Hepatocyte (in vitro differentiated cells): ENCODE measurements around the gene GPR39. TPM values are rescaled to one million over a fixed set of nuclear protein-coding genes. Genes with fewer than 3 reads are reported as not detected.

Source experiments
- DNase-seq: peaks from one replicate; pipeline ENCODE4 v3.0.0-alpha.2; 2016; ENCODE audit warnings: low spot score
- H2AFZ ChIP-seq: fragments of 200-600 bp; sonication (generic); 2 replicates; pipeline ENCODE4 v1.6.0; 2016; ENCODE audit warnings: antibody characterized with exemption, mild to moderate bottlenecking
- H3K27ac ChIP-seq: fragments of 200-600 bp; sonication (generic); 2 replicates; pipeline ENCODE4 v1.5.1; 2016; ENCODE audit warnings: mild to moderate bottlenecking
- H3K27me3 ChIP-seq: fragments of 200-600 bp; sonication (generic); 2 replicates; pipeline ENCODE4 v1.6.1; 2016
- H3K36me3 ChIP-seq: fragments of 200-600 bp; sonication (generic); replicated peaks from 2 replicates; pipeline ENCODE4 v1.5.1; 2016; ENCODE audit warnings: low read depth; ENCODE audit not compliant: insufficient read depth
- H3K4me1 ChIP-seq: fragments of 200-600 bp; sonication (generic); 2 replicates; pipeline ENCODE4 v1.5.1; 2016; ENCODE audit warnings: mild to moderate bottlenecking, moderate library complexity; ENCODE audit not compliant: insufficient read depth
- H3K4me2 ChIP-seq: fragments of 200-600 bp; sonication (generic); 2 replicates; pipeline ENCODE4 v1.6.0; 2016
- H3K4me3 ChIP-seq: fragments of 200-600 bp; sonication (generic); 2 replicates; pipeline ENCODE4 v1.5.1; 2016; ENCODE audit warnings: mild to moderate bottlenecking
- H3K79me2 ChIP-seq: fragments of 200-600 bp; sonication (generic); 2 replicates; pipeline ENCODE4 v1.6.0; 2017; ENCODE audit warnings: mild to moderate bottlenecking
- H3K9me2 ChIP-seq: fragments of 200-600 bp; sonication (generic); replicated peaks from 2 replicates; pipeline ENCODE4 v1.6.0; 2017; ENCODE audit warnings: mild to moderate bottlenecking; ENCODE audit not compliant: insufficient read depth
- H3K9me3 ChIP-seq: fragments of 200-600 bp; sonication (generic); 2 replicates; pipeline ENCODE4 v1.5.1; 2016; ENCODE audit warnings: low read depth, mild to moderate bottlenecking
- H4K20me1 ChIP-seq: fragments of 200-600 bp; sonication (generic); 2 replicates; pipeline ENCODE4 v1.6.0; 2016; ENCODE audit warnings: mild to moderate bottlenecking; ENCODE audit not compliant: insufficient read depth, poor library complexity, severe bottlenecking
- CTCF ChIP-seq: fragments of 200-600 bp; sonication (generic); IDR thresholded peaks from 2 replicates; pipeline ENCODE4 v1.5.1; 2016; ENCODE audit warnings: antibody characterized with exemption, mild to moderate bottlenecking; ENCODE audit not compliant: poor library complexity
- EZH2 ChIP-seq: fragments of 200-600 bp; sonication (generic); IDR thresholded peaks from 2 replicates; pipeline ENCODE4 v1.6.1; 2016; ENCODE audit warnings: antibody characterized with exemption, mild to moderate bottlenecking, borderline replicate concordance
- EZH2phosphoT487 ChIP-seq: fragments of 200-600 bp; sonication (generic); IDR thresholded peaks from one replicate; pipeline ENCODE4 v1.6.1; 2018; ENCODE audit warnings: antibody characterized with exemption, mild to moderate bottlenecking, low read depth, moderate library complexity; ENCODE audit not compliant: unreplicated experiment, severe bottlenecking
- WGBS: methylation state at CpG from one replicate; pipeline ENCODE4 v1.1.6; 2016; ENCODE audit warnings: low lambda C conversion rate; ENCODE audit errors: missing lambda C conversion rate; 5-methylcytosine and 5-hydroxymethylcytosine counted together
- polyA plus RNA-seq: library from polyadenylated mRNA; unstranded; fragments of >200 nt; fragmentation: Nextera tagmentation; extraction: Ambion mirVana; gene quantifications from 2 replicates; pipeline ENCODE4 v1.2.1, GENCODE V29; 2016
- total RNA-seq: library from RNA; depleted of rRNA; stranded (reverse); fragments of >200 nt; gene quantifications from 2 replicates; pipeline ENCODE4 v1.2.3, GENCODE V29; 2014

Gene GPR39
- total and polyA plus RNA-seq, 2 experiments from 2014 or later: 11.1 to 14.5 TPM

GRCh38 chr2:132468821-132469675, 52.4 kb downstream of the GPR39 start:
- Histone ChIP-seq H3K9me2 (no peaks in the 10 kb centered on the region), H3K4me1 (no peaks in the 10 kb centered on the region), H3K4me2 (no peak overlapping the region), H3K27me3 (no peaks in the 10 kb centered on the region), H3K27ac (no peak overlapping the region), H3K4me3 (no peak overlapping the region), H3K79me2 (no peaks in the 10 kb centered on the region), H4K20me1 (no peaks in the 10 kb centered on the region), H3K9me3 (no peaks in the 10 kb centered on the region), H3K36me3 (no peaks in the 10 kb centered on the region), H2AFZ (no peak overlapping the region)
- DNase-seq: no peak
- 85% methylated on average over 9 of the region's 9 CpGs for WGBS
- TF ChIP-seq EZH2phosphoT487 (no peak), CTCF (no peak), EZH2 (no peak)

GRCh38 chr2:132470746-132471145, 54.1 kb downstream of the GPR39 start:
- 92% methylated on average over 2 of the region's 2 CpGs for WGBS
- Histone ChIP-seq H3K79me2 (no peaks in the 10 kb centered on the region), H3K4me3 (no peak overlapping the region), H3K9me3 (no peaks in the 10 kb centered on the region), H3K36me3 (no peaks in the 10 kb centered on the region), H2AFZ (no peak overlapping the region), H3K27me3 (no peaks in the 10 kb centered on the region), H3K27ac (no peak overlapping the region), H3K4me1 (no peaks in the 10 kb centered on the region), H4K20me1 (no peaks in the 10 kb centered on the region), H3K9me2 (no peaks in the 10 kb centered on the region), H3K4me2 (no peak overlapping the region)
- DNase-seq: no peak
- no peak for TF ChIP-seq EZH2phosphoT487
- TF ChIP-seq CTCF: no peak
- no peak for TF ChIP-seq EZH2

GRCh38 chr2:132473174-132473883, 56.7 kb downstream of the GPR39 start:
- Histone ChIP-seq H3K4me2 (no peak overlapping the region), H3K27me3 (no peaks in the 10 kb centered on the region), H4K20me1 (no peaks in the 10 kb centered on the region), H3K9me3 (no peaks in the 10 kb centered on the region), H3K4me3 (no peak overlapping the region), H2AFZ (no peak overlapping the region), H3K9me2 (no peaks in the 10 kb centered on the region), H3K36me3 (no peaks in the 10 kb centered on the region), H3K4me1 (no peaks in the 10 kb centered on the region), H3K27ac (no peak overlapping the region), H3K79me2 (peaks cover 3% of the 10 kb centered on the region)
- DNase-seq: no peak
- 85% methylated on average over 2 of the region's 2 CpGs for WGBS
- TF ChIP-seq CTCF (no peak), EZH2 (no peak), EZH2phosphoT487 (no peak)
